ENCODE measurements around the gene FBXO42. TPM values are rescaled to one million over a fixed set of nuclear protein-coding genes. Genes with fewer than 3 reads are reported as not detected.

The FBXO42 gene
- total and polyA plus RNA-seq, 9 of the 15 experiments (the other 6 are each of a cell fraction or from before 2014, with no cell fraction given) = 7.2 to 24.8 (median 17.4) TPM

GRCh38 chr1:16318555-16318954 lies 33.7 kb downstream of the FBXO42 start:
- H3K36me3 ChIP-seq (ENCODE audit: control insufficient read depth, insufficient read depth, low read length) = peaks cover 18% of the 10 kb centered on the region
- POLR2A ChIA-PET = no interaction called here
- 96% methylated on average over 3 of the region's 3 CpGs for WGBS (ENCODE audit: insufficient coverage, low coverage, missing lambda C conversion rate)
- no peaks in the 10 kb centered on the region for H3K27me3 ChIP-seq (ENCODE audit: control insufficient read depth in 2 of 2, insufficient read depth in 2 of 2, low read length in 2 of 2)
- FAIRE-seq (no peak), DNase-seq (ENCODE audit: extremely low read depth in 1 of 4, low spot score in 3 of 4) (no peak), ATAC-seq (no peak)
- no peak overlapping the region for H3K9ac ChIP-seq (ENCODE audit: insufficient read depth in 1 of 2, low read depth in 2 of 2, low read length in 2 of 2)
- BruUV-seq (replicated peaks) = no TSS peak
- H3K79me2 ChIP-seq (ENCODE audit: control insufficient read depth, insufficient read depth, low read length) = peaks cover 45% of the 10 kb centered on the region; the same call in 2 of the 3 replicates
- H3K27ac ChIP-seq (ENCODE audit: extremely low read depth, low read depth, low read length) = no peak overlapping the region
- no peak overlapping the region for H3K4me3 ChIP-seq
- no peak overlapping the region for H3K4me2 ChIP-seq (ENCODE audit: insufficient read depth, low read length)
- H2AFZ ChIP-seq (ENCODE audit: low read depth, low read length) = no peak overlapping the region
- no peaks in the 10 kb centered on the region for H3K9me3 ChIP-seq (replicated peaks; ENCODE audit: control insufficient read depth, insufficient read depth, low read depth, low read length)
- H3K9me1 ChIP-seq (ENCODE audit: control insufficient read depth, insufficient read depth, low read length) = no peaks in the 10 kb centered on the region
- no peaks in the 10 kb centered on the region; the same call in 1 of the 2 replicates for H4K20me1 ChIP-seq (replicated peaks; ENCODE audit: control insufficient read depth, insufficient read depth, low read length)
- intact Hi-C loops (cut with micrococcal nuclease) = no loop called here
- in situ Hi-C loops (cut with MboI) = no loop called here
- no peak for TF ChIP-seq CBFB (CRISPR knock-in tag; IDR thresholded peaks at IDR 0.05)
- TF ChIP-seq DNMT1 (IDR thresholded peaks at IDR 0.05) = no peak
- TF ChIP-seq ZC3H4 (CRISPR knock-in tag; IDR thresholded peaks at IDR 0.05; ENCODE audit: borderline replicate concordance) = no peak
- TF ChIP-seq PHF8 (IDR thresholded peaks at IDR 0.05; ENCODE audit: borderline replicate concordance, low read length) = no peak
- no peak for TF ChIP-seq CEBPG (CRISPR knock-in tag; IDR thresholded peaks at IDR 0.05)
- no peak for TF ChIP-seq CEBPG (tag; conservative IDR thresholded peaks at IDR 0.05 in 1 of 2, IDR thresholded peaks at IDR 0.05 in 1 of 2)
- no peak for TF ChIP-seq PML (IDR thresholded peaks at IDR 0.05; ENCODE audit: low read length)
- no peak for TF ChIP-seq ZNF695 (CRISPR knock-in tag; IDR thresholded peaks at IDR 0.05)
- CTCF ChIA-PET (ENCODE audit: low intra/inter-chr PET ratio) = no interaction called here
- H3K4me1 ChIP-seq (replicated peaks in 1 of 2; ENCODE audit: control insufficient read depth in 2 of 2, insufficient read depth in 2 of 2, low read length in 2 of 2) = no peaks in the 10 kb centered on the region

All from K562 (cell line).